Occipital lobe (tissue), 2 donors: ENCODE measurements around the gene CAPG. TPM values are rescaled to one million over a fixed set of nuclear protein-coding genes. Genes with fewer than 3 reads are reported as not detected.
"Not testable (repeated sequence)": the region's sequence is repeated elsewhere in the genome, so short reads cannot be mapped to it uniquely, and the experiment has no call there.

ENCODE experiments used
- DNase-seq: peaks from one replicate; lab custom pipeline; 2025; lab: John Stamatoyannopoulos, UW
- total RNA-seq: library from RNA; depleted of rRNA; stranded (reverse); fragments of >200 nt; gene quantifications from one replicate; pipeline ENCODE4 v1.2.3, GENCODE V29; 2014

The CAPG gene
- total RNA-seq, 1 donor from 2014 or later, result 11.1 TPM

- no peak for DNase-seq
Observed at GRCh38 chr2:85396531-85397470, 13.4 kb downstream of the CAPG start.

- no peak for DNase-seq
Observed at GRCh38 chr2:85395912-85396475, 14.2 kb downstream of the CAPG start.

- no peak for DNase-seq
Observed at GRCh38 chr2:85394976-85395375, 15.2 kb downstream of the CAPG start.

GRCh38 chr2:85394261-85394681 lies 15.9 kb downstream of the CAPG start:
- DNase-seq, result peak; percentile 51

- no peak for DNase-seq
Observed at GRCh38 chr2:85393836-85394235, 16.3 kb downstream of the CAPG start.

- no peak for DNase-seq
Observed at GRCh38 chr2:85390941-85391669, 19.1 kb downstream of the CAPG start.

- no peak for DNase-seq
Observed at GRCh38 chr2:85388878-85389538, 21.2 kb downstream of the CAPG start.

- DNase-seq, result no peak
Observed at GRCh38 chr2:85387754-85388153, 22.4 kb downstream of the CAPG start.

GRCh38 chr2:85385746-85386145 lies 24.4 kb downstream of the CAPG start:
- DNase-seq, result no peak

- no peak for DNase-seq
Observed at GRCh38 chr2:85383850-85384249, 26.3 kb downstream of the CAPG start.

GRCh38 chr2:85383151-85383550 lies 27.0 kb downstream of the CAPG start:
- not testable (repeated sequence) for DNase-seq

- no peak for DNase-seq
Observed at GRCh38 chr2:85380048-85380447, 30.1 kb downstream of the CAPG start.

GRCh38 chr2:85378257-85378656 lies 31.9 kb downstream of the CAPG start:
- DNase-seq, result no peak

- DNase-seq, result no peak
Observed at GRCh38 chr2:85377083-85377482, 33.1 kb downstream of the CAPG start.

- no peak for DNase-seq
Observed at GRCh38 chr2:85376291-85377065, 33.7 kb downstream of the CAPG start.

- DNase-seq, result no peak
Observed at GRCh38 chr2:85371045-85371444, 39.1 kb downstream of the CAPG start.

- DNase-seq, result no peak
Observed at GRCh38 chr2:85369500-85369899, 40.7 kb downstream of the CAPG start.

GRCh38 chr2:85368921-85369320 lies 41.2 kb downstream of the CAPG start:
- no peak for DNase-seq

- no peak for DNase-seq
Observed at GRCh38 chr2:85367180-85367579, 43.0 kb downstream of the CAPG start.

- not testable (repeated sequence) for DNase-seq
Observed at GRCh38 chr2:85362653-85363387, 47.3 kb downstream of the CAPG start.
